ENCODE results near the gene TICAM2. TPM values are rescaled to one million over a fixed set of nuclear protein-coding genes. Genes with fewer than 3 reads are reported as not detected.

The TICAM2 gene
- total RNA-seq, 1 donor from 2014 or later = 6.9 TPM

DNA sequence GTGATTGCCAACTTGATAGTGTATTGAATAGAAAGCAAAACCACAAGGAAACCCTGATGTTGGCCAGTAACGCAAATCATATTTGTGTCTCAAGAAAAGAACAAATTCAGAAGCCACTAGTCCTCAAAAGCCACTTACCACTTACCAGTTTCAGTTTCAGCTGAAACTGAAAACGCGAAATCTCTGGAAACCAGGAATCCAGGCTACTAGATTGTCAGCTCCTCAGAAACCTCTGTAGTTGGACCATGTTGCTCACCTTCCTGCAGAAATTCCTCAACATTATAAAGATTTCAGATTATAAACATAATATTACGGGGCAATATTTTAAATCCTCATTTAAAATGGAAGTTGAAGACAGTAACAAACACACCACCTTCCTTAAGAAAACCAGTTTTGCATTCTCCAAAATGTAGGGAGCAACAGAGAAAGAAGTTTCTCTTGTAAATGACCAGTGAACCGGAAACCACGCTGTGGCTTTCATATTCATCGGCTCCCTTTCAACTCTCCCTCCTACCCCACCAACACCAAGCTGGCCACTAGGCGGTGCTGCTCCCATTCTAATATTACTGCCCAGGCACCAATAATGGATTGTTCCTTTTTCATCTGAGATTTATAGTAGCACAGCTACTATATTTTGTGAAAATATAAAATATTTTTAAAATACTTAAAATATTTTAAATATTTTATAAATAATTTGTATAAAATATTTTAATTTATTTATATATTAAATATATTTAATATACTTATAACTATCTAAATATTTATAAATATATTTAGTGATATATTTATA, 32.3 kb upstream of the TICAM2 start:
- TF ChIP-seq, protein P1, sequence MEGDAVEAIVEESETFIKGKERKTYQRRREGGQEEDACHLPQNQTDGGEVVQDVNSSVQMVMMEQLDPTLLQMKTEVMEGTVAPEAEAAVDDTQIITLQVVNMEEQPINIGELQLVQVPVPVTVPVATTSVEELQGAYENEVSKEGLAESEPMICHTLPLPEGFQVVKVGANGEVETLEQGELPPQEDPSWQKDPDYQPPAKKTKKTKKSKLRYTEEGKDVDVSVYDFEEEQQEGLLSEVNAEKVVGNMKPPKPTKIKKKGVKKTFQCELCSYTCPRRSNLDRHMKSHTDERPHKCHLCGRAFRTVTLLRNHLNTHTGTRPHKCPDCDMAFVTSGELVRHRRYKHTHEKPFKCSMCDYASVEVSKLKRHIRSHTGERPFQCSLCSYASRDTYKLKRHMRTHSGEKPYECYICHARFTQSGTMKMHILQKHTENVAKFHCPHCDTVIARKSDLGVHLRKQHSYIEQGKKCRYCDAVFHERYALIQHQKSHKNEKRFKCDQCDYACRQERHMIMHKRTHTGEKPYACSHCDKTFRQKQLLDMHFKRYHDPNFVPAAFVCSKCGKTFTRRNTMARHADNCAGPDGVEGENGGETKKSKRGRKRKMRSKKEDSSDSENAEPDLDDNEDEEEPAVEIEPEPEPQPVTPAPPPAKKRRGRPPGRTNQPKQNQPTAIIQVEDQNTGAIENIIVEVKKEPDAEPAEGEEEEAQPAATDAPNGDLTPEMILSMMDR (IDR thresholded peaks at IDR 0.05) = peak; percentile 95
- peak overlapping the region; percentile 42 for H3K4me3 ChIP-seq
- intact Hi-C loops (cut with DNase I) = no loop called here
- no peaks in the 10 kb centered on the region for H3K36me3 ChIP-seq
- ATAC-seq = peak; percentile 99
- H3K9me3 ChIP-seq = no peaks in the 10 kb centered on the region
- no peaks in the 10 kb centered on the region for H3K27me3 ChIP-seq
- peak overlapping the region; percentile 64 for H3K27ac ChIP-seq
- no peaks in the 10 kb centered on the region for H3K4me1 ChIP-seq
- peak; percentile 90 for DNase-seq

DNA sequence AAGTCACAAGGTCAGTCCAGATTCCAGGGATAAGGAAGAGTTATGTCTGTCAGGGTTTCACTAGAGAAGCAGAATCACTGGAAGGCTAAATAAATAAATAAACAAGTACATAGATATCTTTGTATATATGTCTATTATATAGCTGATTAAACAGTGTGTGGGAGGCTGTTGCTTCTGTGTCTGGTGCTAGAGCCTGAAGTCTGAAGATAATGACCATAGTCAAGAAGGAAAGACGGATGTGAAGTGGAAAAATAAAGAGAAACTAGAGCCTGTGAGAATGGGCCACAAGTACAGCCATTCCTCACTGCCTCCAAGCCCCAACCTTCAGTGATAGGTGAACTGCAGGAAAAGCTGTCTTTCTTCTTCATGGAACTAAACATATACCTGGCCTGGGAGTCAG, 27.6 kb upstream of the TICAM2 start:
- Histone ChIP-seq H3K4me3 (no peak overlapping the region), H3K36me3 (no peaks in the 10 kb centered on the region), H3K4me1 (peaks cover 11% of the 10 kb centered on the region), H3K27me3 (no peaks in the 10 kb centered on the region), H3K27ac (no peak overlapping the region), H3K9me3 (no peaks in the 10 kb centered on the region)
- ATAC-seq = no peak
- TF ChIP-seq, protein P1 (IDR thresholded peaks at IDR 0.05) = no peak
- no peak for DNase-seq
- intact Hi-C loops (cut with DNase I) = no loop called here

DNA sequence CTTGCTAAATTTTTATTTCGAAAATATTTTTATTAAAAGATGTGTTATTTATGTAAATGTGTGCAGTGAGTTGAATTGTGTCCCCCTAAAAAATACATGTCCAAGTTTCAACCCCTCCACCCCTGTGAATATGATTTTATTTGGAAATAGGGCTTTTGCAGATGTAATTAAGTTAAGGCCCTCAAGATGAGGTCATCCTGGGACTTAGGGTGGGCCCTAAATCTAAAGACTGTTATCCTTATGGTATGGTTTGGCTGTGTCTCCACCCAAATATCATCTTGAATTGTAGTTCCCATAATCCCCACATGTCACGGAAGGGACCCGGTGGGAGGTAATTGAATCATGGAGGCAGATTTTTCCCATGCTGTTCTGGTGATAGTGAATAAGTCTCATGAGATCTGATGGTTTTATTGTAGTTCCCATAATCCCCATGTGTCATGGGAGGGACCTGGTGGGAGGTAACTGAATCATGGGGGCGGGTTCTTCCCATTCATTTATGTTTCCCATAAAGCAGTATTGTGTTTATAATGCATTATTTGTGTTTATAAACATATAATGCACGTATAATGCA, 25.1 kb upstream of the TICAM2 start:
- Histone ChIP-seq H3K9me3 (no peaks in the 10 kb centered on the region), H3K27ac (no peak overlapping the region), H3K4me3 (no peak overlapping the region), H3K27me3 (no peaks in the 10 kb centered on the region), H3K4me1 (peaks cover 34% of the 10 kb centered on the region), H3K36me3 (peaks cover 8% of the 10 kb centered on the region)
- intact Hi-C loops (cut with DNase I) = no loop called here
- TF ChIP-seq, protein P1 (IDR thresholded peaks at IDR 0.05) = no peak
- DNase-seq (no peak), ATAC-seq (no peak)

DNA sequence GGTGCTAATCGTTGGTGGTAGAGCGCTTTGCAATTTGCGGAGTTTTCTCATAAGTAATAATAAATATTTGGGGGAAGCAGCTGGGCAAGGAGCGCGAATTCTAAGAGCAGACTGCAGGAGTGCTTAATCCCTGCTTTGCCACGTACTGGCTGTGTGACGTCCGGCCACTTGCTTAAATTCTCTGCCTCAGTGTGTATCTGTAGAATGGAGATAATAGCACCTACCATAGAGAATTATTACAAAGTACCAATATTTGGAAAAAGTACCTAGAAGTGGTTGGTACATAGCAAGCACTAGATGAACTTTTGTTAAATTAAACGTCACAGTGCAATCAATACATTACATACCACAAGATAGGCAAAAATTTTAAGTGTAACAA, 24.2 kb upstream of the TICAM2 start:
- H3K27ac ChIP-seq = peak overlapping the region; percentile 96

DNA sequence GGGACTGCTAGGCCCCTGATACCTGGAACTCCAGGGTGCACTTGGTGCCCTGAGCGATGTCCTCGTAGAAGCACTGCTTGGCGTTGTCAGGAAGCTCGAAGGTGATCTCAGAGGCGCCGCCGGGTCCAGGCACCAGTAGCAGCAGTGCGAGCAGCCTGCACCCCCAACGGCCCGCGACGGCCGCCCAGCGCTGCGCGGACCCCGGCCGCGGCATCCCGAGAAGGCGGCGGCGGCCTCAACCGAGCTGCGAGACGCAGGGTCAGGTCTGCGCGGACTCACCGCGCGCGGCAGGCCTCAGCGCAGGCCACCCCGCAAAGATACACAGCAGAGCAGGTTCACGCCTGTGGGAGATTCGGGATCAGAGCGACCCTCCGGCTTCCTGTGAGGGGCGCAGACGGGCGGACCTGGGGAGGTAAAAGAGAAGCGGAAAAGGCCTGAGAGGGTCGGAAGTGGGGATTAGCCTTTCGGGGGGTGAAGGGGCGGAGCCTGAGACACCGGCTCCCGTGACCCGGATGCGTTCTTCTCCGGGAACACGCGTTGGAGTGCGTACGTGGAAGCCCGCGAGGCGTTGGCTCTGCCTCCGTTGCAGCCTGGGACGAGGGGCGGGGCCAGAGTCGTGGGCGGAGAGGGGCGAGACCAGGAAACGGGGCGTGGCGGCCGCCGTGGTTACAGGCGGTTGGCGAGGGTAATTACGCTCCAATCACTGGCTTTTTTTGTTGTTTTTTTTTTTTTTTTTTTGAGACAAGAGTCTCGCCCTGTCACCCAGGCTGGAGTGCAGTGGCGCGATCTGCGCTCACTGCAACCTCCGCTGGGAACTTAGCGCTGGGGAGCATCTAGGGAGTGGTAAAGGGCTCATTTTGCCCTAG, 23.5 kb upstream of the TICAM2 start, which contains the start of gene TMED7:
Gene TMED7, minus strand, starts transcription at position 458 of the 866 bp plus-strand sequence. Its CDS starts 244 bp downstream, at position 214.
- Histone ChIP-seq H3K4me3 (peak within 1 kb of the TSS; percentile 95), H3K4me1 (peaks cover 43% of the 10 kb centered on the region), H3K9me3 (no peaks in the 10 kb centered on the region), H3K36me3 (peaks cover 10% of the 10 kb centered on the region), H3K27me3 (no peaks in the 10 kb centered on the region), H3K27ac (peak within 1 kb of the TSS; percentile 96)
- intact Hi-C loops (cut with DNase I) = no loop called here
- peak; percentile 99 for ATAC-seq
- TF ChIP-seq, protein P1 (IDR thresholded peaks at IDR 0.05) = no peak
- peak; percentile 100 for DNase-seq

More for the DNA sequence above, 24.2 kb upstream of the TICAM2 start:
- no peaks in the 10 kb centered on the region for H3K9me3 ChIP-seq
- TF ChIP-seq, protein P1 (IDR thresholded peaks at IDR 0.05) = no peak
- intact Hi-C loops (cut with DNase I) = no loop called here
- ATAC-seq (peak; percentile 12), DNase-seq (no peak)
- no peaks in the 10 kb centered on the region for H3K27me3 ChIP-seq
- peaks cover 8% of the 10 kb centered on the region for H3K36me3 ChIP-seq
- H3K4me3 ChIP-seq = peak overlapping the region; percentile 95
- peaks cover 42% of the 10 kb centered on the region for H3K4me1 ChIP-seq

Measured in upper lobe of right lung (tissue), 1 donor.